ENCODE measurements around the gene NBEA. TPM values are rescaled to one million over a fixed set of nuclear protein-coding genes. Genes with fewer than 3 reads are reported as not detected.

The NBEA gene
- total RNA-seq, 3 donors from 2014 or later (not counting 1 experiment from before 2014, with no cell fraction given): 0.27 to 0.66 (median 0.33) TPM

DNA sequence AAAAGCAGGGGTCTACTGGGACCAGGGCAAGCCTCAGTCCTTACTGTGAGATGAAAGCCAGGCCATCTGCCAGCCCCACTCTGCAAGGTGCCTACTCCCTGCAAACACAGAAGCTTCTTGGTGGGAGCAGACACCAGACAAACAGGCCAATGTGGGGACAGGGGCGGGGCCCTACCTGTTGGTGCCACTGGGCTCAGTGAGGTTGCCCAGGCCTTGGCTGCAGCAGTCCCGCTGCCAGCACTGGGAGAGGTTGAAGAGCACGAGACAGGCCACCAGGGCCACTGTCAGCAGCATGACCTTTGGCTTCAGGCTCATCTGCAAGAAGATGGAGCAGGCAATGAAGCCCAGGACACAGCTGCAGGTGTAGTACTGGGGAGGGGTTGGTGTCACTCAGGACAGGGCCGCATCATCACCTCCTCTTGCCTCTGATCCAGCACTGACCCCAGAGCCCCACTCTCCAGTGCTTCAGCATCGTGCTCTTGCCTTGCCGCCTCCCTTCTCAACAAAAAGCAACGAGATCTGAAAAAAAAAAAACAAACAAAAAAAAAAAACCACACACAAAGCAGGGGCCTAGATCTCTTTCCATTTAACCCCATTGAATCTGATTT, 72.6 kb downstream of the NBEA start:
- no peak overlapping the region for H3K4me3 ChIP-seq (ENCODE audit: low read length)
- H3K27ac ChIP-seq (ENCODE audit: low read length): no peak overlapping the region
- H3K4me1 ChIP-seq (ENCODE audit: control insufficient read depth, insufficient read depth, low read length): no peaks in the 10 kb centered on the region
- Mint-ChIP-seq H3K36me3 (no peaks in the 10 kb centered on the region), H3K27me3 (ENCODE audit: low read depth in 2 of 2) (no peaks in the 10 kb centered on the region), H3K4me3 (no peak overlapping the region), H3K27ac (no peak overlapping the region), H3K4me1 (no peaks in the 10 kb centered on the region), H3K9me3 (peaks cover 6 to 11% of the 10 kb centered on the region in 2 donors)
- DNase-seq (no peak), ATAC-seq (no peak)
- WGBS (ENCODE audit: insufficient coverage): 71% methylated on average over 5 of the region's 7 CpGs
- intact Hi-C loops (cut with micrococcal nuclease): no loop called here
- no peaks in the 10 kb centered on the region for H3K36me3 ChIP-seq (ENCODE audit: control insufficient read depth, insufficient read depth, low read length)
- TF ChIP-seq, protein P1, sequence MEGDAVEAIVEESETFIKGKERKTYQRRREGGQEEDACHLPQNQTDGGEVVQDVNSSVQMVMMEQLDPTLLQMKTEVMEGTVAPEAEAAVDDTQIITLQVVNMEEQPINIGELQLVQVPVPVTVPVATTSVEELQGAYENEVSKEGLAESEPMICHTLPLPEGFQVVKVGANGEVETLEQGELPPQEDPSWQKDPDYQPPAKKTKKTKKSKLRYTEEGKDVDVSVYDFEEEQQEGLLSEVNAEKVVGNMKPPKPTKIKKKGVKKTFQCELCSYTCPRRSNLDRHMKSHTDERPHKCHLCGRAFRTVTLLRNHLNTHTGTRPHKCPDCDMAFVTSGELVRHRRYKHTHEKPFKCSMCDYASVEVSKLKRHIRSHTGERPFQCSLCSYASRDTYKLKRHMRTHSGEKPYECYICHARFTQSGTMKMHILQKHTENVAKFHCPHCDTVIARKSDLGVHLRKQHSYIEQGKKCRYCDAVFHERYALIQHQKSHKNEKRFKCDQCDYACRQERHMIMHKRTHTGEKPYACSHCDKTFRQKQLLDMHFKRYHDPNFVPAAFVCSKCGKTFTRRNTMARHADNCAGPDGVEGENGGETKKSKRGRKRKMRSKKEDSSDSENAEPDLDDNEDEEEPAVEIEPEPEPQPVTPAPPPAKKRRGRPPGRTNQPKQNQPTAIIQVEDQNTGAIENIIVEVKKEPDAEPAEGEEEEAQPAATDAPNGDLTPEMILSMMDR (IDR thresholded peaks at IDR 0.05): no peak
- H3K27me3 ChIP-seq (ENCODE audit: control insufficient read depth, insufficient read depth, low read length): no peaks in the 10 kb centered on the region
- no peaks in the 10 kb centered on the region for H3K9me3 ChIP-seq (ENCODE audit: control insufficient read depth, insufficient read depth, low read length)

DNA sequence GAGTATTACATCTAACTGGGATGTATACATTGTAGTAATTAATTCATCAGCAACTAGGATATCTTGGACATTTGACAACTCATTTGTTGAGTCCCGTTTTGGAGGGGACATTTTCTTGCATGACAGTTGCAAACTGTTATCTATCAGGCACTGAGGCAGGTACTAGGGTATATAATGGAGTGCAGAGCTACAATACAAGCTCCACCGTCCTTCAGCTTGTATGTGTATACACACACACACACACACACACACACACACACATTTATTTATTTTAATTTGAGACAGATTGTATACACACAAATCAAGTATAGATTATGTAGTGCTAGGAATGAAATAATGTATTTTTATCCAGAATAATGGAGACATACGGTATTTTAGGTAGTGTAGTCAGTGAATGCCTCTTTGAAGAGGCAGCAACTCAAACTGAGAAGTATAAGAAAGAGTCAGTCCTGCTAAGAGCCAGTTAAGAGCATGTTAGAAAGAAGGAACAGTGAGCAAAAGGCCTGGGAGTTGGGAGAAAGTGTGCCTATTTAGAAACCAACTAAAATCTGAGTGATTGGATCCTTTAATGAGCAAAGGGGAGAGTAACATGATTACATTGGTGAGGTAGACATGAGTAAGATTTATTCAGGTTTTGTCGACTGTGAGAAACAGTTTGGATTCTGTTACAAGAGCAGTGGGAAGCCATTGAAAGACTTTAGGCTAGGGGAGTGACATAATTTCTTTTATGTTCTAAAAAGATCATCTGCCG, 74.5 kb downstream of the NBEA start:
- ATAC-seq (no peak), DNase-seq (no peak)
- intact Hi-C loops (cut with micrococcal nuclease): no loop called here
- TF ChIP-seq, protein P1 (IDR thresholded peaks at IDR 0.05): no peak
- peaks cover 5 to 10% of the 10 kb centered on the region in 2 donors for H3K9me3 Mint-ChIP-seq
- no peaks in the 10 kb centered on the region for H3K36me3 ChIP-seq (ENCODE audit: control insufficient read depth, insufficient read depth, low read length)
- no peaks in the 10 kb centered on the region for H3K27me3 ChIP-seq (ENCODE audit: control insufficient read depth, insufficient read depth, low read length)
- no peaks in the 10 kb centered on the region for H3K4me1 ChIP-seq (ENCODE audit: control insufficient read depth, insufficient read depth, low read length)
- no peak overlapping the region for H3K4me3 Mint-ChIP-seq
- H3K27ac ChIP-seq (ENCODE audit: low read length): no peak overlapping the region
- H3K9me3 ChIP-seq (ENCODE audit: control insufficient read depth, insufficient read depth, low read length): no peaks in the 10 kb centered on the region
- H3K4me3 ChIP-seq (ENCODE audit: low read length): no peak overlapping the region
- no peak overlapping the region for H3K27ac Mint-ChIP-seq
- WGBS (ENCODE audit: insufficient coverage): 86% methylated on average over 3 of the region's 5 CpGs
- no peaks in the 10 kb centered on the region for H3K27me3 Mint-ChIP-seq (ENCODE audit: low read depth in 2 of 2)
- no peaks in the 10 kb centered on the region for H3K4me1 Mint-ChIP-seq
- no peaks in the 10 kb centered on the region for H3K36me3 Mint-ChIP-seq

DNA sequence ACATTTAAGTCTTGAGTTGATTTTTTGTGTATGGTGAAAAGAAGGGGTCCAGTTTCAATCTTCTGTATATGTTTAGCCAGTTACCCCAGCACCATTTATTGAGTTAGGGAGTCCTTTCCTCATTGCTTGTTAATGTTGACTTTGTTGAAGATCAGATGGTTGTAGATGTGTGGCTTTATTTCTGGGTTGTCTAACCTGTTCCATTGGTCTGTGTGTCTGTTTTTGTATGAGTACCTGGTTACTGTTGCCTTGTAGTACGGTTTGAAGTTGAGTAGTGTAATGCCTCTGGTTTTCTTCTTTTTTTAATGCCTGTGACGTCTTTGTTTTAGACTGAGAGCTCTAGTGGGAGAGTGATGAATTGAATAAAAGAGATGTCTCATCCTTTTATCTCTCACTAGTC, 83.2 kb downstream of the NBEA start:
- H3K9me3 ChIP-seq (ENCODE audit: control insufficient read depth, insufficient read depth, low read length): no peaks in the 10 kb centered on the region
- Mint-ChIP-seq H3K4me1 (no peaks in the 10 kb centered on the region), H3K27me3 (ENCODE audit: low read depth in 2 of 2) (no peaks in the 10 kb centered on the region), H3K36me3 (no peaks in the 10 kb centered on the region), H3K27ac (no peak overlapping the region), H3K4me3 (no peak overlapping the region), H3K9me3 (peaks cover 21 to 28% of the 10 kb centered on the region in 2 donors)
- no peaks in the 10 kb centered on the region for H3K27me3 ChIP-seq (ENCODE audit: control insufficient read depth, insufficient read depth, low read length)
- ATAC-seq (no peak), DNase-seq (no peak)
- H3K36me3 ChIP-seq (ENCODE audit: control insufficient read depth, insufficient read depth, low read length): no peaks in the 10 kb centered on the region
- intact Hi-C loops (cut with micrococcal nuclease): no loop called here
- H3K4me3 ChIP-seq (ENCODE audit: low read length): no peak overlapping the region
- WGBS (ENCODE audit: insufficient coverage): 91% methylated on average over 1 of the region's 2 CpGs
- no peak overlapping the region for H3K27ac ChIP-seq (ENCODE audit: low read length)
- H3K4me1 ChIP-seq (ENCODE audit: control insufficient read depth, insufficient read depth, low read length): no peaks in the 10 kb centered on the region
- TF ChIP-seq, protein P1 (IDR thresholded peaks at IDR 0.05): no peak

All from natural killer cell (primary cell).